ENCODE results near the gene CD151. TPM values are rescaled to one million over a fixed set of nuclear protein-coding genes. Genes with fewer than 3 reads are reported as not detected.

The CD151 gene
- polyA plus RNA-seq, 1 donor (not counting 4 experiments of a cell fraction or from before 2014, with no cell fraction given), result 434 TPM

GRCh38 chr11:786235-787083 lies 46.3 kb upstream of the CD151 start:
- Histone ChIP-seq H3K36me3 (ENCODE audit: control insufficient read depth in 2 of 2, extremely low read depth in 1 of 2, insufficient read depth in 2 of 2, low read length in 2 of 2) (no peaks in the 10 kb centered on the region), H3K9me3 (ENCODE audit: control insufficient read depth, low read depth, low read length) (no peaks in the 10 kb centered on the region), H3K4me3 (ENCODE audit: control insufficient read depth in 2 of 3, extremely low read depth in 1 of 3, insufficient read depth in 2 of 3, low read depth in 1 of 3, low read length in 3 of 3) (no peak overlapping the region), H3K79me2 (ENCODE audit: control insufficient read depth, insufficient read depth, low read length) (no peaks in the 10 kb centered on the region), H3K4me2 (ENCODE audit: control insufficient read depth, extremely low read depth, insufficient read depth, low read depth, low read length) (no peak overlapping the region), H2AFZ (ENCODE audit: control insufficient read depth, low read length) (no peak overlapping the region), H3K4me1 (ENCODE audit: control insufficient read depth, extremely low read depth, insufficient read depth, low read length) (peaks cover 9% of the 10 kb centered on the region), H3K9ac (ENCODE audit: control insufficient read depth, extremely low read depth, insufficient read depth, low read length) (no peak overlapping the region), H3K9me1 (ENCODE audit: control insufficient read depth, extremely low read depth, insufficient read depth, low read length) (no peaks in the 10 kb centered on the region), H3K27me3 (ENCODE audit: control insufficient read depth, extremely low read depth, insufficient read depth, low read length) (peaks cover 8% of the 10 kb centered on the region), H4K20me1 (ENCODE audit: control insufficient read depth, extremely low read depth, insufficient read depth, low read length) (no peaks in the 10 kb centered on the region), H3K27ac (ENCODE audit: control insufficient read depth, insufficient read depth, low read length) (no peak overlapping the region)
- no peak for DNase-seq (ENCODE audit: low read depth, low spot score)
- TF ChIP-seq EZH2 (IDR thresholded peaks at IDR 0.05; ENCODE audit: low read length) (no peak), CTCF (optimal IDR thresholded peaks at IDR 0.05 in 1 of 3, IDR thresholded peaks at IDR 0.05 in 1 of 3, conservative IDR thresholded peaks at IDR 0.05 in 1 of 3; ENCODE audit: extremely low read depth in 1 of 3, insufficient read depth in 2 of 3, low read length in 3 of 3) (no peak)
- no peak for FAIRE-seq
- dilution Hi-C loops (cut with MboI; ENCODE audit: extremely low pct_ligation_motif_present, low sequenced_read_pairs), result no loop called here

DNA sequence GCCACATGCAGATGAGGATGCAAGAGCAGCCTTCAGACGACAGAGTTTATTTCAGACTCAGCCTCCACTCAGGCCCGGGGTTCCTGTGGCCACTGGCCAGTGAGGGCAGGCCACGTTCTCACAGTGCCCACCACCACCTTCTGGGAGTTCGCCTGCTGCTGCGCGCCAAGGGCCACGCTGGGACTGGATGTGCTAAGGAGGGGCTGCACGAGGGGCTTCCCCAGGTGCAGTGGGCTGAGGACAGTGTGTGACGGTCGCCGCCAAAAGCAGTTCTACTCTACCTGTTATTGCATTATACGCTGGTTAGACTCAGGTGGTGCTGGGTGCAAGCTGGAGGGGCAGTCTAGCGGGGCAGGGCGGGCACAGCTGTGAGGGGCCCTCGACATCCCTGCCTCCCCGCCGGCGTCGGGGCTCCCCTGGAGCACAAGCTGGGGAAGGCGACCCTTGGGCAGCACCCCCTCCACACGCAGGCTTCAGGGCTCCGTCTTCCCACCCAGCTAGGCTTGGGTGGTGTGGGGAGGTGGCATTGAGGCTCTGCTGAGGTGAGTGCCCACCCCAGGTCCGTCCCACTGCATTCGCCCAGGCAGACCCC lies 45.6 kb upstream of the CD151 start:
- DNase-seq (ENCODE audit: low read depth, low spot score) (no peak), FAIRE-seq (no peak)
- Histone ChIP-seq H3K9me3 (ENCODE audit: control insufficient read depth, low read depth, low read length) (no peaks in the 10 kb centered on the region), H3K9me1 (ENCODE audit: control insufficient read depth, extremely low read depth, insufficient read depth, low read length) (no peaks in the 10 kb centered on the region), H3K27ac (ENCODE audit: control insufficient read depth, insufficient read depth, low read length) (no peak overlapping the region), H3K4me3 (ENCODE audit: control insufficient read depth in 2 of 3, extremely low read depth in 1 of 3, insufficient read depth in 2 of 3, low read depth in 1 of 3, low read length in 3 of 3) (no peak overlapping the region), H3K4me1 (ENCODE audit: control insufficient read depth, extremely low read depth, insufficient read depth, low read length) (peaks cover 9% of the 10 kb centered on the region), H3K9ac (ENCODE audit: control insufficient read depth, extremely low read depth, insufficient read depth, low read length) (no peak overlapping the region), H3K4me2 (ENCODE audit: control insufficient read depth, extremely low read depth, insufficient read depth, low read depth, low read length) (no peak overlapping the region), H4K20me1 (ENCODE audit: control insufficient read depth, extremely low read depth, insufficient read depth, low read length) (no peaks in the 10 kb centered on the region), H3K36me3 (ENCODE audit: control insufficient read depth in 2 of 2, extremely low read depth in 1 of 2, insufficient read depth in 2 of 2, low read length in 2 of 2) (peaks cover 0 to 3% of the 10 kb centered on the region in 2 experiments), H2AFZ (ENCODE audit: control insufficient read depth, low read length) (no peak overlapping the region), H3K27me3 (ENCODE audit: control insufficient read depth, extremely low read depth, insufficient read depth, low read length) (peaks cover 8% of the 10 kb centered on the region), H3K79me2 (ENCODE audit: control insufficient read depth, insufficient read depth, low read length) (no peaks in the 10 kb centered on the region)
- TF ChIP-seq EZH2 (IDR thresholded peaks at IDR 0.05; ENCODE audit: low read length) (no peak), CTCF (optimal IDR thresholded peaks at IDR 0.05 in 1 of 3, IDR thresholded peaks at IDR 0.05 in 1 of 3, conservative IDR thresholded peaks at IDR 0.05 in 1 of 3; ENCODE audit: extremely low read depth in 1 of 3, insufficient read depth in 2 of 3, low read length in 3 of 3) (no peak)
- dilution Hi-C loops (cut with MboI; ENCODE audit: extremely low pct_ligation_motif_present, low sequenced_read_pairs), result no loop called here
